Astrocyte of the spinal cord (primary cell): ENCODE measurements around the gene CEMP1.
A peak's percentile ranks its signal among the peaks of the same experiment; 100 is the strongest.
"Not testable (repeated sequence)": the region's sequence is repeated elsewhere in the genome, so short reads cannot be mapped to it uniquely, and the experiment has no call there.

Source experiments
- DNase-seq: peaks from one replicate; pipeline ENCODE4 v3.0.0; 2011; ENCODE audit warnings: low read depth, low spot score
- H3K4me3 ChIP-seq: 2 replicates; pipeline ENCODE4 v1.5.1; 2011; ENCODE audit warnings: low read depth, mild to moderate bottlenecking, low read length, moderate library complexity
- in situ Hi-C: cut with HindIII; loops from 2 replicates; pipeline ENCODE4 v1.10.0; 2017; ENCODE audit warnings: low sequenced_read_pairs
- TF ChIP-seq, protein P1 (sequence below): IDR thresholded peaks from 2 replicates; pipeline ENCODE4 v1.5.1; 2012; ENCODE audit warnings: low read depth, mild to moderate bottlenecking, low read length, inconsistent platforms

The CEMP1 gene, protein sequence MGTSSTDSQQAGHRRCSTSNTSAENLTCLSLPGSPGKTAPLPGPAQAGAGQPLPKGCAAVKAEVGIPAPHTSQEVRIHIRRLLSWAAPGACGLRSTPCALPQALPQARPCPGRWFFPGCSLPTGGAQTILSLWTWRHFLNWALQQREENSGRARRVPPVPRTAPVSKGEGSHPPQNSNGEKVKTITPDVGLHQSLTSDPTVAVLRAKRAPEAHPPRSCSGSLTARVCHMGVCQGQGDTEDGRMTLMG

DNA sequence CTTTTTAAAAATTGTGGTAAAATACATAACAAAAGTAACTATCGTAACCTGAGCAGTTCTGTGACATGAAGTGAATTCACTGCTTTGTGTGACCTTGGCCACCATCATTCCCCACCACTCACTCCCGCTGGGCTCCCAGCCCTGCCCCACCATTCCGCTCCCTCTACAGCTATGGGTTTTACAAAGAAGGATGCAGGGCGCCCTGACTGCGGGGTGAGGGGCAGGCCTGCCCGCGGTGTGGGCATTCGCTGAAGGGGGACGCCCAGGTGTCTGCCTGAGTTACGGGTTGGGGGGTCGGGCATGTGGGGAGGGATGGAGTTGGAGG is at the start of gene CEMP1:
TSS of gene CEMP1 (minus strand) at position 38 of the 325 bp plus-strand sequence. CDS start 335 bp downstream, outside the sequence.
- DNase-seq: no peak
- in situ Hi-C loops: no loop called here
- peak within 1 kb of the TSS; percentile 59 for H3K4me3 ChIP-seq
- TF ChIP-seq, protein P1, sequence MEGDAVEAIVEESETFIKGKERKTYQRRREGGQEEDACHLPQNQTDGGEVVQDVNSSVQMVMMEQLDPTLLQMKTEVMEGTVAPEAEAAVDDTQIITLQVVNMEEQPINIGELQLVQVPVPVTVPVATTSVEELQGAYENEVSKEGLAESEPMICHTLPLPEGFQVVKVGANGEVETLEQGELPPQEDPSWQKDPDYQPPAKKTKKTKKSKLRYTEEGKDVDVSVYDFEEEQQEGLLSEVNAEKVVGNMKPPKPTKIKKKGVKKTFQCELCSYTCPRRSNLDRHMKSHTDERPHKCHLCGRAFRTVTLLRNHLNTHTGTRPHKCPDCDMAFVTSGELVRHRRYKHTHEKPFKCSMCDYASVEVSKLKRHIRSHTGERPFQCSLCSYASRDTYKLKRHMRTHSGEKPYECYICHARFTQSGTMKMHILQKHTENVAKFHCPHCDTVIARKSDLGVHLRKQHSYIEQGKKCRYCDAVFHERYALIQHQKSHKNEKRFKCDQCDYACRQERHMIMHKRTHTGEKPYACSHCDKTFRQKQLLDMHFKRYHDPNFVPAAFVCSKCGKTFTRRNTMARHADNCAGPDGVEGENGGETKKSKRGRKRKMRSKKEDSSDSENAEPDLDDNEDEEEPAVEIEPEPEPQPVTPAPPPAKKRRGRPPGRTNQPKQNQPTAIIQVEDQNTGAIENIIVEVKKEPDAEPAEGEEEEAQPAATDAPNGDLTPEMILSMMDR: no peak

DNA sequence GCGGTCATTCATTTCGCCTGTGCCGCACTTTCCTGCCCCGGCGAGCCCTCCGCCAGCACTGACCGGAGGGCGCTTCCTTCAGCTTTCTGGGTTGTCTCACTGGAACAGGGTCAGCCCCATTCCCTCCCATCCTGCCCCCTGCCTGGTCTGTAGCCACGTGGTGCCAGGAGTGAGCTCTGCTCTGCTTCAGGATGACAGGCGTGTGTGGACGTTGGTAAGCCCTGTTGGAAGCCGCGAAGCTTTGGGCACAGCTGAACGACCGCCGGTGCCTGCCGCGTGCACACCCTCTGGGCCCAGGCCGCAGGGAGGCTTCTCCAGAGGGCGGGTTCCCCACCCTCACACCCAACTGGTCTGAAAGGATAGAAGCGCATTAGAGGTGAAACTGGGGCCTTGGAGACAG is 49.6 kb upstream of the CEMP1 start:
- DNase-seq, in situ Hi-C loops, H3K4me3 ChIP-seq: not testable (repeated sequence)

- TF ChIP-seq, protein P1: peak; percentile 8
- in situ Hi-C loops: not testable (repeated sequence)
Measured at GRCh38 chr16:2580143-2580542, 48.9 kb upstream of the CEMP1 start.

DNA sequence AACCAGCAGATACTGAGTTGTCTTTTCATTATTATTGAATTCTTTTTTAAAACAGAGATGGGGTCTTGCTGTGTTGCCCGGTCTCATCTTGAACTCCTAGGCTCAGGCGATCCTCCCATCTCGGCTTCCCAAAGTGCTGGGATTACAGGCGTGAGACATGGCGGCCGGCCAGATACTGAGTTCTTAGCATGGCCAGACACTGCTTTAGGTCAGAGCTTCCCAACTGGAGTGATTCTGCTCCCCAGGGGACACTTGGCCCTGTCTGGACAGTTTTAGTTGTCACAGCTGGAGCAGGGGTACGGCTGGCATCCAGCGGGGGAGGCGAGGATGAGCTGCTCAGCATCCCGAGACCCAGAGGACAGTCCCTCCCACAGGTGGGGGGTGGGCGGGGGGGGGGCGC is 47.7 kb upstream of the CEMP1 start:
- in situ Hi-C loops, H3K4me3 ChIP-seq, DNase-seq: not testable (repeated sequence)

More at GRCh38 chr16:2580143-2580542, 48.9 kb upstream of the CEMP1 start:
- H3K4me3 ChIP-seq, DNase-seq: not testable (repeated sequence)

DNA sequence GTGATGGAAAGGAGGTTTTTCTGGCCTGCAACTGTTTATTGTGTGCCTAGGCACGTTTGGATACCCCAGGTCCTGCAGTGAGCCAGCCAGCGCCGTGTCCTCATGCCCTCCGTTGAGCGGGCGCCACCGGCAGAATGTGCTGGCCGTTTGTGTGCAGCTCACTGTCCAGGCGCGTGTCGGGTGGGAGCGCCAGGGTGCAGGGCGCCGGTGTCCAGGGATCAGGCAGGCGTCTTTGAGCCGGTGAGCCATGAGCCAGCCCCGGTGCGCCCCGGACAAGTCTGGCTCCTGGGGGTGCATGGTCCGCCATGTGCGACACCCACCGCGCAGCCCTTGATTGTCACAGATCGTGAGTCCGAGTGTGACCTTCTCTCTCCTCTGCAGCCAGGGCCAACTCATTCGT is 45.8 kb upstream of the CEMP1 start:
- DNase-seq, H3K4me3 ChIP-seq, in situ Hi-C loops: not testable (repeated sequence)

DNA sequence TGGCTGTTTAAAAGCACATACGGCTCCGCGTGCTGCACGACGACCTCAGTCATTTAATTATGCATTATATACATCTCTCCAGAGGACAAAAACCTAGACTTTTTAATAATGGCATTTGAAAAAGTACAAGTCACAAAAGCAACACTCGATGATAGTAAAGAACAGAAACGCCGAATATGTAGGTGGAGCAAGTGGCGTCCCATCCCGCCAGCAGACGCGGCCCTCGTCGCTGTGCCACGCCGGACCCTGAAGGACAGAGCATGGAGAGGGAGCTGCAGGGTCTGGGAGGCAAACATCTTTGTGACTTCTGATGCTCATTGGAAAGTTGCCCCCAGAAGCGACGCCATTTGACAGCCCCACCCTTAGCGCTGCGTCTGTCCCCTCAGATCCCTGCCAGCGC is 44.6 kb upstream of the CEMP1 start:
- in situ Hi-C loops, DNase-seq, H3K4me3 ChIP-seq: not testable (repeated sequence)

DNA sequence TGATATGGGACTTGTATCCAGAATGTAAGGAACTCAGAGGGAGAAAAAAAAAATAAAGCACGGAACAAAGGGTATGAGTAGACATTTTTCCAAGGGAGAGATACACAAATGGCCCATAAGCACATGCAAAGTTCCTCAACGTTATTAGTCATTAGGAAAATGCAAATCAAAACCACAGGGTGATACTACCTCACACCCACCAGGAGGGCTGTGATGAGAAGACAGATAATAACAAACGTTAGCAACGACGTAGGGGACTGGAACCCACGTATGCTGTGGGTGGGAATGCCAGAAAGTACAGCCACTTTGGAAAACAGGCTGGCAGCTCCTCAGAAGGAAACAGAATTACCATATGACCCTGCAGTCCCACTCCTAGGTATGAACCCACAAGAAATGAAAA is 41.5 kb upstream of the CEMP1 start:
- DNase-seq, in situ Hi-C loops, H3K4me3 ChIP-seq: not testable (repeated sequence)

GRCh38 chr16:2568573-2568972 is 37.4 kb upstream of the CEMP1 start:
- H3K4me3 ChIP-seq, in situ Hi-C loops, DNase-seq: not testable (repeated sequence)

DNA sequence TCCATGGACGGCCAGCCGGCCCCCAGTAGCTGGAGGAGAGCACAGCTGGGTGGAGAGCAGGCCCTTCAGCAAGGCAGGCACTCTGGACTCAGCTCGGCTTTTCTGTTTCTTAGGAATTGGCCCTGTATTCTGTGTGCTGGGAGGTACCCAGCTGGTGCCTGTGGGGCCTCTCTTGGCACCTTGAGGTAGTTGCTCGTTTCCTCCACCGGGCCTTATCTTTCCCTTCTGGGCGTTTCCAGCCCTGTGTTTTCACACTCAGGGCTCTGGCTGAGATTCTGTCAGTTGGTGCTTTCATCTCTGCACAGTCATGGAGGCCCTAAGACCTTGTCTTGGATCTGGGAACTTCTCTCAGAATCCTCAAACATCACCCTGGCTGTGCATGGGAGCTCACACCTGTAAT is 36.3 kb upstream of the CEMP1 start:
- in situ Hi-C loops, H3K4me3 ChIP-seq, DNase-seq: not testable (repeated sequence)

- TF ChIP-seq, protein P1: peak; percentile 43
- H3K4me3 ChIP-seq, DNase-seq, in situ Hi-C loops: not testable (repeated sequence)
Measured at GRCh38 chr16:2560798-2561133, 29.6 kb upstream of the CEMP1 start.

DNA sequence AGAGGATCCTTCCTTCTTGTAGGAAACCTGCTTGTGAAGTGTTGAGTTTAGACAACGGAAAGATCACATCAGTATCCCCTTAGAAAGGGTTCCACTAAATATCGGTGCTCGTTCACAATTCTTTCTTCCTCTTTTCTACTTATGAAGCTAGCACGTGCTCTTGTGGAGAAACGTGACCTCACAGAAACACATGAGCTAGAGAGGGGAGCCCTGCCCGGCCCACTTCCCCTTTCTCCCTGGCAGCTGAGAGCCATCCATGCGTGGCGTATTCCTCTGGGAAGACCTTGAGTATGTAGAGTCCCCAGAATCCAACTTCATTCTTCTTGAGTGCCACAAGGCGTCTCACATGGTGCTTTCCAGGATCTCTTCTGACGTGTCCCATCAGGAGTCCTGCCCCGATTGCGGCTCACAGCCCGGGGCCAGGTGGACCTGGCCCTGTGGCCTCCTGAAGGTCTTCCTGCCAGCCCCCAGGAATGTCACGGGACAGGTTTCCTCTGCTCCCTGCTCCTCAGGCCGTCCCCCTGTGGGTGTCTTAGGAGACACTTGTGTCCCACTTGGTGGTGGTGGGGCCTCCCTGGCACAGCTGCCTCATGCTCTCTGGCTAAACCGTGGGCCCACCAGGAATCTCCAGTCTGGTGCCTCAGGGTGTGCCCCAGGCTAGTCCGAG is 29.1 kb upstream of the CEMP1 start:
- H3K4me3 ChIP-seq, in situ Hi-C loops, DNase-seq: not testable (repeated sequence)

DNA sequence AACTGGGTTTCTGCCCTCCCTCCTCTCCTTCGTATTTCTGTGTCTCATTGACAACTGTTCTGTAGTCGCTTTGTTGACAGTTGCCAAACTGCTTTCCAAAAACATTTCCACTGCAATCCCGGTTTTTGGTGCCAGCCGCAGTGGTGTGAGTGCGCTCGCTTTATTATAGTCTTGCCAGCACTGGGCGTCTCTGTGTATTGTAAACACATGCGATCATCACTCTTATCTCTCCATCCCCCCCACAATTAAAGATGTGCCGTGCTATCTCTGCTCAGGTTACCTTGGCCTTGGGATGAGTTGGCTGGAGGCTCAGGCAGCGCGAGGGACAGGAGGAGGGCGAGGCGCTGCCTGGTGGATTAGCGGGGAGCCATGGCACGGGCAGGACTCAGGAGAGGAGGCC is 25.9 kb upstream of the CEMP1 start:
- in situ Hi-C loops, H3K4me3 ChIP-seq, DNase-seq: not testable (repeated sequence)

- DNase-seq, H3K4me3 ChIP-seq, in situ Hi-C loops: not testable (repeated sequence)
Measured at GRCh38 chr16:2554709-2555425, 23.7 kb upstream of the CEMP1 start.
